ENCODE results near the gene SLFNL1.

SLFNL1 gene

DNA sequence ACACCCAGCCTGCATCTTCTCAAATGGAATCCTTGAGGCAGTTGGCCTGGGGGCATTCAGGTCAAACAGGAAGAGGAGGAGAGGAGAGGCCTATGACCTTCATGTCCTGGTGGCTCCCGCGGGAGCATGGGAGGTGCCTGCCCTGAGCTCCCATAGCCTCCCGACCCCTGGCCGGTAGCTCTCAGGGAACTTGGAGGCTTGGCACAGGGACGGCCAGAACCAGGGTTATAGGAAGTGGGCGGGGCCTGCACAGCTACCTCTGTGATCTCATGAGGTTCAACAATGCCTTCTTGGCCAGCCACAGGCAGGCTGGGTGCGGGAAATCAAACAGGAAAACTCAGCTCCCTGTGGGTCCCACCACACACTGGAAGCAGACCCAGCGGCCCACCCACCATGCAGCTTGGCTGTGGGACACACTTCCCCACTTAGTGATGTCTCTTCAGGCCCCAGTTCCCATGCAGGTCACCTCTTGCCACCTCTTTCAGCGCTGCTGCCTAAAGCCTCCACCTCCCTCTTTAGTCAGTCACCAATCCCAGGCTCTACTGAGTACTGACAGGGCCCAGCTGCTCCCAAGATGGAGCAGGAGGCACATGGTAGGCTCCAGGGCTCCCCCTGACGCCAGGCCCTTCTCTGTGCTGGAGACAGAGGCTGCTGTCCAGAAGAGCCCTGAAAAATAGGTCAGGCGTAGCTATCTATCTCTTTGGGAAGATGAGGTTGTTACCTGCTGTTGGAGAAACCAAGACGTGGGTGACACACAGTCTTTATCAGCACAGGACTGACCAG, at the start of gene SLFNL1:
Gene SLFNL1 (minus strand): TSS at position 200 of the 783 bp plus-strand sequence. CDS start 1,065 bp downstream, outside the sequence.
- DNase-seq (ENCODE audit: low read depth in 2 of 2), result no peak

DNA sequence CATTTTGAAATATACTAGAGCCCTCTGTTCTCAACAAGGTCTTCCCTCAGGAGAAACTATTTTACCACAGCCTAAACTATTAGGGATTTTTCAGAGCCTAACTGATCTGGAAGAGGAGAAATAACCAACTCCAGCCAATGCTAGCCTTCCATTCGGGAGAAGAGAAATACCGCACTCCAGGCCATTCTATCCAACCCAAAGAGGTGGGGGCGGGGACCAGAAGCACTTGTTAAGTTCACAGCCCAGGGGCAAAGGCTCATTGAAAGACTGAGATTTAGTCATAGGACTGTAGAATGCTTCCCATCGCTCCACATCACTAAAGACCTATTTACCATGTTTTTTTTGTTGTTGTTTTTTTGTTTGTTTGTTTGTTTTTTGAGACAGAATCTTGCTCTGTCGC, 35.4 kb upstream of the SLFNL1 start:
- DNase-seq (ENCODE audit: low read depth in 2 of 2), result no peak

DNA sequence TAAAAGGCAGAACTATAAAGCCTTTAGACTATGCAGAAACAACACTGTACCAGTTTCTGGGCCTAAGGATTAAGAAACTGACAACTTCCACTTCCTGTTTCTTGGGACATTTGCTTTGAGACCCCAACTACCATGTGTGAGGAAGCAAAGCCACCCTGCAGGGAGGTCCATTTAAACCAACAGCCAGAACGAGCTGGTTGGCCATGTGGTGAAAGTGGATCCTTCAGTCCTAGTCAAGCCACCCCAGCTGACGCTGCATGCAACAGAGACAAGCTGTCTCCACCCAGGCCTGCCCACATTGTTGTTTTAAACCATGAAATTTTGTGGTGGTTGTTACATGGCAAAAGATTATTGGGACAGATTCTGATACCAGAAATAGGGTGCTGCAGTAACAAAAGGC, 31.8 kb upstream of the SLFNL1 start:
- no peak for DNase-seq (ENCODE audit: low read depth in 2 of 2)

DNA sequence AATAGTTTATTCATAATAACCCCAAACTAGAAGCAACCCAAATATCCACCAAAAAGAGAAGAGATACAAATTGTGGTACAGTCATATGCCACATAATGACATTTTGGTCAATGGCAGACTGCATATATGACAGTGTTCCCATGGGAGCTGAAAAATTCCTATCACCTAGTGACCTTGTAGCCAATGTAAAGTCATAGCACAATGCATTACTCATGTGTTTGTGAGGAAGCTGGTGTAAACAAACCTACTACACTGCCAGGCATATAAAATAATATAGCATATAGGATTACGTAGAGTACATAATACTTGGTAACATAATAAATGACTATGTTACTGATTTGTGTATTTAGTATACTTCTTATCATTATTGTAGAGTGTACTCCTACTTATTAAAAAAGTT, 29.5 kb upstream of the SLFNL1 start:
- no peak for DNase-seq (ENCODE audit: low read depth in 2 of 2)

DNA sequence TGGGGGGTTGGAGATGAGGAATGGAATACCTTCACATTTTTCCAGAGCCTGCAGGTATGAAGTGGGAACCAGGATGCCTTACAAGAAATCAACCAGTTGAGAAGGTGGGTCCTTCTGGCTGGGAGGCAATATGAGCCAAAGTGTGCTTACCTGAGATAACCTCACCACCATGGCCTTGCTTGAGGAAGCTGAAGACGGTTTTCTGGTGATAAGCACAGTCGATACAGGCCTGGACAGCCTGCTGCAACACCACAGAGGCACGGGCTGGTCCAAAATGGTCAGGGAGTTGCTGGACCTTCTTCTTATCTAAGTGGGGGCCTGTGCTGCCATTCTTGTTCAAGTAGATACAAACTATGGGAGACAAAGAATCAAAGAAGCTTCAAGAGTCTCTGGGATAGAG, 27.0 kb upstream of the SLFNL1 start:
- DNase-seq (ENCODE audit: low read depth in 2 of 2), result no peak

DNA sequence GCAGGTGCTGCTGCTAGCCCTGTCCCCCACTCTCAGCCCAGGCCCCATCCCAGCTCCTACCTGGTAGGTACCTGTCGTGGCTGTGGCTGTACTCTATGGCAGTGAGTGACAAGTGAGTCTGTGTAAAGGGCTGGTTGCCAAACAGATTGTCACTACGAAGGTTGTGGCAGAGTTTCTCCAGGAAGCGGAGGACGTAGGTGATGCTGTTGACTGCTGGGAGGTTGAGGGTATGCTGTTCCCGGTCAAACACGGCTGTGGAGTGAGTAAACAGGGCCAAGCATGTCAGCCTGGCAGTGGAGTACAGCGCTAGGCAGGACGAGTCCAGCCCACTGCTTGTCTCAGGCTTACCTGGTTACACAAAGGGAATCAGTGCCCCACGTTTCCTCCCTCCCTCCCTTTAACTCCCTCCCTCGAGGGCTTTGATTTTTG, 24.8 kb upstream of the SLFNL1 start:
- no peak for DNase-seq (ENCODE audit: low read depth in 2 of 2)

DNA sequence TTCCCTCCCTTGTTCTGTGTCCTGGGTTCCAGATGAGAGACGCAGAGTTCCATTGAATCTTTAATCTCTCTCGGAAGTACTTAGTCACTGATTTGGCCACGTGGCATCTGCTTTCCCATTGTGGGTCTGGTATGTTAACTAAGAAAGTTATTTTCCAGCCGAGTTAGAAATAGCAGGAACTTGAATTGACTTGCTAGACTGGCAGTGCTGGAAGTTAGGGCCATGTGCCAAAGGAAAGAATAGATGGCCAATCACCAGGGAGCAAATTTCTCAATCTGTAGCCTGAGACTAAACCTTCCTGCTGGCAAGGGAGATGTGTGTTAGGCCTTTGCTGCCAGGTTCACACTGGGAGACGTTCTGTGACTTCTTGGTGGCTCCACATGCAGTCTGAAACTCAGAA, 24.2 kb upstream of the SLFNL1 start:
- no peak for DNase-seq (ENCODE audit: low read depth in 2 of 2)

DNA sequence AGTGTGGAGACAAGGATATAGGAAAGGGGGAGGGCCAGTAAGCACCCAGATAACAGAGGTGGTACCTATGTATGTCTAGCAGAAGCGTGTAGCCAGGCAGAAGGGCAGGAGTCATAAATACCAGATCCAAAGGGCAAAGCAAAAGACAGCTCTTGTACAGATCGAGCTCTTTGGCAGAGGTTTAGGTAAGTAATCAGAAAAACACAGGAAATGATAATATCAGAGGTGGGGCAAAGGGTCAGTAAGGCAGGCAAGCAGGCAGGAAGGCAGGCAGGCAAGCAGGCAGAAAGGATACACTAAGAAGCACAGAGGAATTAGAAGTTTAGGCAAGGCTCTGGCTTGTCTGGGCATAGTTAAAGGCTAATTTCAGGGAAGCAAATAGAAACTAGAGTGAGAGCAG, 22.7 kb upstream of the SLFNL1 start:
- DNase-seq (ENCODE audit: low read depth in 2 of 2), result no peak

DNA sequence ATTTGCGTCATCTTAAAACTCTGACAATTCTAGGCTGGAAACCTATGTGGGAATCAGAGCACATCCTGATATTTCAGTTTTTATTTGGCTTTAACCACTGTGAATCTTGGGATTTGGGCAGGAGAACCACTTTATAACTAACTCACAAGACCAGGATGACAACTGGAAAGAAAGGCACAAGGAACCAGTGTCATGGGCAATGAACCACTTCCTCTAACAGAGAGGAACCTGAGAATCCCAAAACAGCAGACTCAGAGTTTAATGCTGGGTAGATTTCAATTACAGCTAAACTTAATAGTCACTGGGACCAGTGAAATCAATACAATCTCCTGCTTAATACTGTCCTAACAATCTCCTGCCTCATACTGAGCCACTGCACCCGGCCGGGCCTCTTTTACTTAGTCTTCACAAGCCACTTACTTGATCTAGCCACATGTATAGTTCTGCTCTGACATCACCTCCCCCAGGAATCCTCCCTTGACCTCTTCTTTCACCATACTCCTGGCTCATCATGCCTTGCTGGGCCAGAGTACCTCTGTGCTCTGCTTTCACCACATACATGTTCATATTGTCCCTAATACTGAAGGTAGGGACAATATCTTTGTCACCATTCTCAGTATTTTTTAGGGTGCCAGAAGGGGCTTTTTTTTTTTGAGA, 20.2 kb upstream of the SLFNL1 start:
- DNase-seq (ENCODE audit: low read depth in 2 of 2), result no peak

DNA sequence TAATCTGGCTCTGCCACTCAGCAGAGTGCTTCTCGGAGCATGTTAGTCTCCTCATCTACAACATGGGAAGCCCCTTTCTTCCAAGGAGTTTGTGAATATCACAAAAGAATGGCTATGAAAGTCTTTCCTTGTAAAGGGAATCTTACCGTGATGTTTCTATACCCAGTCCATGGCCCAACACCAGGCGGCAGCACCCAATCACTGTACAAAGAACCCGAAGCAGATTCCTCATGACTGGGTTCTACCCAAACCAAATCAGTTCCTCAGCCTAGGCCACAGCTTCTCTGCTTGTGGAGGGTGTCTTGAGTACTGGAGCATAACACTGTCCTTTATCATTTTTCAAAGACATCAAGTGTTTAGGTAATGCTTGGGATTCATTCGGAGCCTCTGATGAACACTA, 16.6 kb upstream of the SLFNL1 start:
- no peak for DNase-seq (ENCODE audit: low read depth in 2 of 2)

DNA sequence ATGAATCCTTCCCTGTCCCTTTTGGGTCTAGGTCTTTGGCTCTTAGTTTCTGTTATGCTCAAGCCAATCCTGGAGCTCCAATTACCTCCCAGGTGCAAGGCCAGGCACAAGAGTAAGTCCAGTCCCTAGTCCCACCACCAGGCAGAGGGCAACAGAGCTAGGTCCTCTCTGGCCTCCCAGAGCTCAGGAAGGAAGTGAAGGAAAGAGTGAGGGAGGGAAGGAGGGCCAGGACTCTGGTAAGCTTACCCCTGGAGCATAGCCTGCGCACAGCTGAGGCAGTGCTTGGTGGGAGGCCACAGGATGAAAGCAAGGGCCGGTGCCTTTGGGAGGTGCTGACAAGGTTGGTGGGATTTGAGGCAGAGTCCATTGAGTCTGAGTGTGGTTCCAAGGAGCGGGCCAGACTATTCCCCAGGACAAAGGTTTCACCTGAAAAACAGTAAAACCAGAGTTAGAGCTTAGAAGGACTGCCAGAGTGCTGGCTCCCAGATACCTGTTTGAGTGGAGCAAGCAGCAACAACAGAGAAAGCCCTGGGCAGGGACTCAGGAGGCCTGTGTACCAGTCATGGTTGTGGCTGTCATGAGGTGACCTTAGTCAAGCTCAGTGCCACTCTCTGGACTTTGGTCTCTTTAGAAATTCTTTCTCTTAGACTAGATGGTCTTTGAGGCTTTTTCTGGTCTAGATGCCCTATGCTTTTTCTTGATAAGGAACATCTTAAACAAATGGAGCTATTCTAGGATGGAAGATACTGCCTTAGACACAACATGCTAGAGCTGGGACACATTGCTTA, 15.8 kb upstream of the SLFNL1 start:
- no peak for DNase-seq (ENCODE audit: low read depth in 2 of 2)

DNA sequence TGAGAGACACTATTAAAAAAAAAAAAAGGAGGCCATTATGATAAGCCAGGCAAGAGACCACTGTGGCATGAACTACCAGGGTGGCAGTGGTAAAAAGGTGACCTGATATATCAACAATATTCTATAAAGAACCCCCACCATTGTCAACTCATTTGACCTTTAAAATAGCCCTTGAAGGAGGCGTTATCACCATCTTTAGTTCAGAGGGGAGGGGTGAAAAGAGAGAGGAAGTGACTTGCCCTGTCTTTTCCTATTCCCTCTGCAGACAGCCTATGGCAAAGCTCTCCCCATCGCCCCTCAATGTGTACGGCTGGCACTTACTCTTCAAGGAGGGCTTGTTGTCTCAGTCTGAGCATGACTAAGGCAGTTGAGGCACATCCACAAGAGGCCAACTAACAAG, 11.7 kb upstream of the SLFNL1 start:
- no peak for DNase-seq (ENCODE audit: low read depth in 2 of 2)

DNA sequence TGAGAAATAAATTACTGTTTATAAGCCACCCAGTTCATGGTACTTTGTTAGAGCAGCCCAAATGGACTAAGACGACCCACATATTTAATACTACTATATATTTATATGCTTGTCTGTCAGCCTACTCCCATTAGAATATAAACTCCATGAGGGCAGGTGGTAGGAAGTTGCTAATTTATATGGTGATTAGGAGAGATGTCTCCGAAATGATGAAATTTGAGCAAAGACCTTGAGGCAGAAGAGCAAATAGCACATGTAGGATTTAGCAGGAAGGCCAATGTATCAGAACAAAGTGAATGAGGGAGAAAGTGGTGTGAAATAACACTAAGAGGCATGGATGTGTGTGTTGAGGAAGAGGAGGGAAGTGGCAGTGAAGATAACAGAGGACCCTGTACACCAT, 10.6 kb upstream of the SLFNL1 start:
- no peak for DNase-seq (ENCODE audit: low read depth in 2 of 2)

DNA sequence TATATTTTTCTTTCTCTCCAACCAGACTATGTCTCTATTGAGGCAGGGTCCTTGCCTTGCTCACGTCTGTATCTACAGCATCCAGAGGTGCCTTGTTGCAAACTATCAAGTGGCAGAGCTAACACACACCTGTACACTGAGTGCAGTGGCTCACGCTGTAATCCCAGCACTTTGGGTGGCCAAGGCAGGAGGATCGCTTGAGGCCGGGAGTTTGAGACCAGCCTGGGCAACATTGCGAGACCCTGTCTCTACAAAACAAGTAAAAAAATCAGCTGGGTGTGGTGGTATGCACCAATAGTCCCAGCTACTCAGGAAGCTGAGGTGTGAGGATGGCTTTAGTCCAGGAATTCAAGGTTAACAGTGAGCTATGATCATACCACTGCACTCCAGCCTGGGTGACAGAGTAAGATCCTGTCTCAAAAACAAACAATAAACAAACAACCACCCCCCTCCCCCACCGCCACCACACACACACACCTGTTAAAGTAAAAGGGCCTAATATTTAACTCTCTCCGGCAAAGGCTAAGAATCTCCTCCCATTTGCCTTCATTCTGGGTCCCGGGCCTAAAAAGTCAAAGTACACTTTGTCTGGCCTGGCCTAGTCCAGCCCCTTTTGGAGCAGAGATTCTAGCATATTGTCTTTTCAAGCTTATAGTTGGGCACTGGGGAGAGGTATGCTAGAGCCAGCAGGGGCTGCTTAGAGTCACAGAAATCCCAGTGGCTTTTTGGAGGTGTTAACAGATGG, 9.5 kb upstream of the SLFNL1 start:
- DNase-seq (ENCODE audit: low read depth in 2 of 2), result no peak

DNA sequence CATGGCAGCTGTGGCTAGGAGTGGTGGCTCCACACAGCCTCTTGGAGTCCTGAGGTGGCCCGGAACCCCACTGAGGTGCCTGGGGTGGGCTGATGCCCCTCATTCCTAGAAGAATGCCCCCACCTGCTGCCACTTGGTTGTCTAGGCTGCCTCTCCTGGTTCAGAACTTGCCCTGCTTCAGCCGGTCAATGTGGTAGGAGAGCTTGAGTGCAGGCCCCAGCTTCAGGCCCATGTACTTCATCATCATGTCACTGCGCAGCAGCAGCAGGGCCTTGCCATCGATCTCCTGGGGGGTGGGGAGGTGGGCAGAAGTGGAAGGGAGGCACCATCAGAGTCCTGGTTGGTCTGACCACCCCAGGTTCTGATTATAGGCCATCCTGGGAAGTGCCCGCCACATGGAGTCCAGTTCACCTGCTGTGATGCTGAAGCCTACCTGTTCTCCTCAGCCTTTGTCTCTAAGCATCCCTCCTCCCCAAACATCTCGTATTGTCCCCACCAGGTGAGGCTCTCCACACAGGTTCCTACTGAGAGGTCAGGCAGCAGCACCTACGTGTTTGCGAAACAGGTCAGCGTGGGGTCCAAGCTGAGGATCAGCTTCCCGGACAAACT, 6.6 kb upstream of the SLFNL1 start:
- DNase-seq (ENCODE audit: low read depth in 2 of 2), result no peak

DNA sequence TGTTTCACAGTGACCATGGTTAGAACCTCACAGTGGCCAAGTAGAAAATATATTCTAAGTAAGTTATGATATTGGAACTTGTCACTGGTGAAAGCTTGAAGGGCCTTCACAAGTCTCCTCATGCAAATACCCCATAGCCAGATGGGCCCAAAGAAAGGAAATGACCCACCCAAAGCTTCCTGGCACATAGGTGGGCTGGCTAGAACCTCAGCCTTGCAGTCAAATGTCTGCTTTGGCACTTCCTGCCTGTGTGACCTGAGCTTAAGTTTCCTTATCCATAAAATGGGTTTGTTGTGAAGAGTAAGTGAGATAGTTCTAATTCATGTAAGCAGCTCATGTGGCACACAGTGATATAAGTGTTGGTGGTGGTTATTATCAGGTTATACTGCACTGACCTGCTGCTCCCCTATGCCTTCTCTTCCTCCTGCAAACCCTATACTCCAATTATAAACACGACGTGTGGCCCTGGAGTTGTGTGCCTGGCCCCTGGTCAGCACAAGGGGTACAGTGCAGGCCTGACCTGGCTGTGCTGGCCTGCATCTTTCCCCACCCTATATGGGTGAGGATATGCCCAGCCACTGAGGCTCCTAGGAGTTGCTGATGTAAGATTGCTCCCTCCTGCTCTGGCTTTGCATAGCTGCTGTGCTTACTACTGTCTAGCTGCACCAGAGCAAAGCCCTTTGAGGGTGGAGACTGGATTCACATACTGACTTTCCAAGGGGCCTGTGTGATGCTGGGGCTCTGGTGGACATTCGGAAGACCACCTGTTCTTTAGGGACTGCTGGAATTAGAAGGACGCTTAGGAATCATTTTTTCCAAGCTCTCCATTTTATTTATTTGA, 4.7 kb upstream of the SLFNL1 start:
- no peak for DNase-seq (ENCODE audit: low read depth in 2 of 2)

DNA sequence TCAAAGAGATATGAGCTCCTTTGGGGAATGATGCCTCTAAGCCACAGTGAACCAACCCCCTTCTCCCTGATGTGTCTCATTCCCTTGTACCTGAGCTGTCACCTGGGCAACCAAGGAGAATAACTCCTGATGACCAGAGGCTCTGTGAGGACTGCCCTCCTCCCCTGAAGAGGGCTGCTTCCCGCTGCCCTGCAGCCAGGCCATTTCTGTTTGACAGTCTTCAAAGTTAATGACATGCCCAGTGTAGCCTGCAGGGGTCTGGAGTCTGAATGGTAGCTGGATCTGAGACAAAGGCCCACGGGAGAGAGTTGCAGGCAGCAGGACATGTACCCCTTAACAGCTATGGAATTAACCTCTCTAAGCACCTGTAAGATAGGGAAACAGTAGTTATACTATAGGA, 3.4 kb upstream of the SLFNL1 start:
- no peak for DNase-seq (ENCODE audit: low read depth in 2 of 2)

DNA sequence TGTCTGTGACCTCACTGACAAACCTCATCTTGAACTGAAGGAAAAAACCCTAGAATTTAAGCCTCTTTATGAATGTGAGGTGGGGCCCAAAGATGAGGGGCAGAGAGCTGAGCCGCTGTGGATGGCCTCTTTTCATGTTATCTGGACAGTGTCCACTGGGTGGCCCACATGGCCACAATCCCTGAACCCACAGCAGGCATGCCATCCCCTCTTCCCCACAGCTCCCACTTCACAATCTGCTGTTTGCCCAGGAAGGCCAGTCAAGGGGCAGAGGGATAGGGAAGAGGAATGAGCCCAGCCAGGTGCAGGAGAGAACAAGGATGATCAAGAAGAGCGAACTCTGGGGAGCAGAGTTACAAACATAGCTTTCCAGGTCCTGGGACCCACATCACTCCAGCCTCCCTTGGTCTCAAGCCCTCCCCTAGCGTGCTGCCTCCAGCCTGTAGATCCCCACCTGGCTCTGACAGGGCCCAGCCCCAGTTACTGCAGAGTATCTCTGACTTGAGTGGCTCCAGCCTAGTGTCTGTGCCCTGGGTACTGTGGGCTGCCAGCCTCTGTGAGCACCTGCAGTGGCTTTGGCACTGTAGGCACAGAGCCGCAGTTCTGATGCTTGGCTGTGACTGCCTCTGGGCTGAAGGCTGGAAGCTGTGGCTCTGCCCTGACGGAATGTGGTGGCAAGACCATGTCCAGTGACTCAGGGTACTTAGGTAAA, 1.9 kb upstream of the SLFNL1 start:
- no peak for DNase-seq (ENCODE audit: low read depth in 2 of 2)

DNA sequence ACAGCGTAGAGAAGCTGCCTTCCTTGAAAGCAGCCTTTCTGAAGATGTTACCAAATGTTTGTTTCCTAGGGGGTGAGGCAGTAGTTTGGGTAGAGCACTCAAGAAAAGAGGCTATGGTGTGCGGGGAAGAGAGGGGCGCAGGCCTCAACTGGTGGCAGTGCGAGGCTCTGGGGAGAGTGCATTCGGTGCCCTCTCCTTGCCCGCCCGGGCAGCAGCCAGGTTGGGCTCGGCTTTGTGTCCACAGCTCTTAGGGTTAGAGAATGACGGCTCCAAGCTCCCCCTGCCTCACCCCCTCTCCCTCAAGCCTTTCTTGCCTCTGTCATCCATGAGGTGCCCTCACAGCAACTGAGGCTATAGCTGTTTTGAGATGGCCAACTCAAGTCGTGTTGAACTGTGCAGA, 899 bp upstream of the SLFNL1 start:
- no peak for DNase-seq (ENCODE audit: low read depth in 2 of 2)

DNA sequence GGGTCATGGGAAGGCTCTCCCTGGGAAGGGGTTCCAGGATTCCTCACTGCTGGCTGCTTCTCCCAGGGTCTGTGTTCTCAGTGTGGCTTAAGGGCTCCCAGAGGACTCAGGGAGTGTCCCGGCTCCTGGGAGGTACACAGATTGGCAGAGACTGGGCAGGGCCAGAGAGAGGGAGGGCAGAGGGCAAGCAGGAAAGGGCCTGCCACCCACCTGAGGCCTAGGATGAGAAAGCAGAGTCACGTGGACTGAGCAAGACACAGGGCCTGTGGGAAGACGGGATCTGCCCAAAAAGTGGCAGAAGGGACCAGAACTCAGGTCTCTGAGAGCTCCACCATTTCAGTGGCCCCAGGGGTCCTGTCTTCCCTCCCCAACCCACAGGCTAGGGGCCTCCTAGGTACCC, 871 bp downstream of the SLFNL1 start:
- no peak for DNase-seq (ENCODE audit: low read depth in 2 of 2)
